SK-N-SH treated with all-trans-retinoic acid at 6 μM for 48 hours (cell line): ENCODE measurements around the gene HAPLN2.

Experiments
- ATAC-seq: fragments of 200-7000 bp; cut with Tn5 transposase; 3 replicates; pipeline ENCODE4 v1.9.1; 2020; ENCODE audit warnings: mild to moderate bottlenecking, moderate library complexity
- ARNTL ChIP-seq: fragments of 450-650 bp; formaldehyde crosslinking; IDR thresholded peaks from 2 replicates; pipeline ENCODE4 v1.5.0; 2020; ENCODE audit warnings: low read depth, mild to moderate bottlenecking, moderate library complexity, borderline replicate concordance
- BACH2 ChIP-seq: fragments of 250-450 bp; sonication (Bioruptor Pico); IDR thresholded peaks from 2 replicates; pipeline ENCODE4 v1.9.0; 2021; ENCODE audit warnings: mild to moderate bottlenecking, borderline replicate concordance
- CSDC2 ChIP-seq: fragments of 250-450 bp; sonication (Bioruptor Pico); IDR thresholded peaks from 2 replicates; pipeline ENCODE4 v1.5.0; 2020; ENCODE audit warnings: mild to moderate bottlenecking, moderate library complexity
- CSRNP3 ChIP-seq: fragments of 250-450 bp; sonication (Bioruptor Pico); IDR thresholded peaks from 2 replicates; pipeline ENCODE4 v1.5.1; 2021; ENCODE audit warnings: mild to moderate bottlenecking, moderate library complexity
- ESRRG ChIP-seq: fragments of 250-450 bp; sonication (Bioruptor Pico); IDR thresholded peaks from 2 replicates; pipeline ENCODE4 v1.6.1; 2021; ENCODE audit warnings: mild to moderate bottlenecking
- GLIS3 ChIP-seq: fragments of 250-450 bp; sonication (Bioruptor Pico); IDR thresholded peaks from 2 replicates; pipeline ENCODE4 v1.5.0; 2020; ENCODE audit warnings: mild to moderate bottlenecking, moderate library complexity
- ISL1 ChIP-seq: fragments of 250-450 bp; sonication (Bioruptor Pico); IDR thresholded peaks from 2 replicates; pipeline ENCODE4 v2.1.2; 2022; ENCODE audit warnings: mild to moderate bottlenecking, moderate library complexity
- OSR1 ChIP-seq: fragments of 250-450 bp; sonication (Bioruptor Pico); IDR thresholded peaks from 2 replicates; pipeline ENCODE4 v1.8.0; 2022; ENCODE audit warnings: moderate library complexity, mild to moderate bottlenecking, inconsistent platforms
- PATZ1 ChIP-seq: fragments of 250-450 bp; sonication (Bioruptor Pico); IDR thresholded peaks from 2 replicates; pipeline ENCODE4 v1.8.0; 2020; ENCODE audit warnings: mild to moderate bottlenecking, moderate library complexity, borderline replicate concordance
- PPARA ChIP-seq: fragments of 250-450 bp; sonication (Bioruptor Pico); IDR thresholded peaks from 2 replicates; pipeline ENCODE4 v1.5.0; 2020; ENCODE audit warnings: mild to moderate bottlenecking, borderline replicate concordance
- RARB ChIP-seq: fragments of 250-450 bp; sonication (Bioruptor Pico); IDR thresholded peaks from 2 replicates; pipeline ENCODE4 v1.8.0; 2021; ENCODE audit warnings: mild to moderate bottlenecking, moderate library complexity
- SNAI2 ChIP-seq: fragments of 250-450 bp; sonication (Bioruptor Pico); IDR thresholded peaks from 2 replicates; pipeline ENCODE4 v1.5.0; 2020; ENCODE audit warnings: mild to moderate bottlenecking, moderate library complexity
- TCF4 ChIP-seq: fragments of 250-450 bp; sonication (Bioruptor Pico); IDR thresholded peaks from 2 replicates; pipeline ENCODE4 v1.8.0; 2021; ENCODE audit warnings: mild to moderate bottlenecking, moderate library complexity, borderline replicate concordance
- TOX ChIP-seq: fragments of 250-450 bp; sonication (Bioruptor Pico); IDR thresholded peaks from 2 replicates; pipeline ENCODE4 v1.8.0; 2021; ENCODE audit warnings: mild to moderate bottlenecking, moderate library complexity, borderline replicate concordance
- ZC3H10 ChIP-seq: fragments of 250-450 bp; sonication (Bioruptor Pico); IDR thresholded peaks from 2 replicates; pipeline ENCODE4 v1.5.1; 2021; ENCODE audit warnings: mild to moderate bottlenecking, moderate library complexity
- ZFP3 ChIP-seq: fragments of 250-450 bp; sonication (Bioruptor Pico); IDR thresholded peaks from 2 replicates; pipeline ENCODE4 v1.5.0; 2020; ENCODE audit warnings: mild to moderate bottlenecking, moderate library complexity
- ZFP30 ChIP-seq: fragments of 450-650 bp; formaldehyde crosslinking; IDR thresholded peaks from 2 replicates; pipeline ENCODE4 v1.5.0; 2022; ENCODE audit warnings: mild to moderate bottlenecking, moderate library complexity
- ZNF565 ChIP-seq: fragments of 450-650 bp; formaldehyde crosslinking; conservative IDR thresholded peaks from 2 replicates; pipeline ENCODE4 v1.5.0; 2020; ENCODE audit warnings: low read depth, mild to moderate bottlenecking, moderate library complexity
- ZNF70 ChIP-seq: fragments of 450-650 bp; formaldehyde crosslinking; IDR thresholded peaks from 2 replicates; pipeline ENCODE4 v1.5.0; 2020; ENCODE audit warnings: mild to moderate bottlenecking, moderate library complexity
- ZNF8 ChIP-seq: fragments of 450-650 bp; formaldehyde crosslinking; IDR thresholded peaks from 2 replicates; pipeline ENCODE4 v1.5.0; 2020; ENCODE audit warnings: mild to moderate bottlenecking, moderate library complexity
- TF ChIP-seq, protein P1 (sequence below): fragments of 250-450 bp; sonication (Bioruptor Pico); IDR thresholded peaks from 2 replicates; pipeline ENCODE4 v1.5.0; 2020; ENCODE audit warnings: mild to moderate bottlenecking, moderate library complexity
- TF ChIP-seq, protein P2 (sequence below): fragments of 250-450 bp; sonication (Bioruptor Pico); IDR thresholded peaks from 2 replicates; pipeline ENCODE4 v1.8.0; 2021; ENCODE audit warnings: low read depth, mild to moderate bottlenecking, moderate library complexity, borderline replicate concordance

Gene HAPLN2

DNA sequence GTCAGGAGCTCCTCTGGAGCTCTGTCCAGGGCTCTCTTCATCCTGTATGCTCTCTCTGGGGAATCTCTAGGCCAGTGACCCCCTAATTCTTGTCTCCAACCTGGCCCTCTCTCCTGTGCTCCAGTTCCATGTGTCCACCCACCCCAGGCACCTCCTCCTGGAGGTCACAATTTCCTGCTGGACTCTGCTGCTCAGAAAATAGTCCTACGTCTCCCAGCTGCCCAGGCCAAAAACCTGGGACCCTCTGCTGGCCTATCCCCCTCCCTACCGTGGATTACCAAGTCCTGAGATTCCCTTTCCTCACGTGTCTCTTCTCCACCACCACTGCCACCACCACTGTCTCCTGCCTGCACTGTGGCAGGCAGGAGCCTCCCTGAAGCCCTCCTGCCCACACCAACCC is 46.3 kb downstream of the HAPLN2 start:
- ATAC-seq, result no peak
- TF ChIP-seq, protein P1, sequence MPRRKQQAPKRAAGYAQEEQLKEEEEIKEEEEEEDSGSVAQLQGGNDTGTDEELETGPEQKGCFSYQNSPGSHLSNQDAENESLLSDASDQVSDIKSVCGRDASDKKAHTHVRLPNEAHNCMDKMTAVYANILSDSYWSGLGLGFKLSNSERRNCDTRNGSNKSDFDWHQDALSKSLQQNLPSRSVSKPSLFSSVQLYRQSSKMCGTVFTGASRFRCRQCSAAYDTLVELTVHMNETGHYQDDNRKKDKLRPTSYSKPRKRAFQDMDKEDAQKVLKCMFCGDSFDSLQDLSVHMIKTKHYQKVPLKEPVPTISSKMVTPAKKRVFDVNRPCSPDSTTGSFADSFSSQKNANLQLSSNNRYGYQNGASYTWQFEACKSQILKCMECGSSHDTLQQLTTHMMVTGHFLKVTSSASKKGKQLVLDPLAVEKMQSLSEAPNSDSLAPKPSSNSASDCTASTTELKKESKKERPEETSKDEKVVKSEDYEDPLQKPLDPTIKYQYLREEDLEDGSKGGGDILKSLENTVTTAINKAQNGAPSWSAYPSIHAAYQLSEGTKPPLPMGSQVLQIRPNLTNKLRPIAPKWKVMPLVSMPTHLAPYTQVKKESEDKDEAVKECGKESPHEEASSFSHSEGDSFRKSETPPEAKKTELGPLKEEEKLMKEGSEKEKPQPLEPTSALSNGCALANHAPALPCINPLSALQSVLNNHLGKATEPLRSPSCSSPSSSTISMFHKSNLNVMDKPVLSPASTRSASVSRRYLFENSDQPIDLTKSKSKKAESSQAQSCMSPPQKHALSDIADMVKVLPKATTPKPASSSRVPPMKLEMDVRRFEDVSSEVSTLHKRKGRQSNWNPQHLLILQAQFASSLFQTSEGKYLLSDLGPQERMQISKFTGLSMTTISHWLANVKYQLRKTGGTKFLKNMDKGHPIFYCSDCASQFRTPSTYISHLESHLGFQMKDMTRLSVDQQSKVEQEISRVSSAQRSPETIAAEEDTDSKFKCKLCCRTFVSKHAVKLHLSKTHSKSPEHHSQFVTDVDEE, result no peak
- TF ChIP-seq SNAI2 (CRISPR knock-in tag) (no peak), GLIS3 (CRISPR knock-in tag) (no peak), ZNF565 (CRISPR knock-in tag) (no peak), BACH2 (no peak), TOX (no peak), CSRNP3 (CRISPR knock-in tag) (no peak), CSDC2 (CRISPR knock-in tag) (no peak)
- TF ChIP-seq, protein P2, sequence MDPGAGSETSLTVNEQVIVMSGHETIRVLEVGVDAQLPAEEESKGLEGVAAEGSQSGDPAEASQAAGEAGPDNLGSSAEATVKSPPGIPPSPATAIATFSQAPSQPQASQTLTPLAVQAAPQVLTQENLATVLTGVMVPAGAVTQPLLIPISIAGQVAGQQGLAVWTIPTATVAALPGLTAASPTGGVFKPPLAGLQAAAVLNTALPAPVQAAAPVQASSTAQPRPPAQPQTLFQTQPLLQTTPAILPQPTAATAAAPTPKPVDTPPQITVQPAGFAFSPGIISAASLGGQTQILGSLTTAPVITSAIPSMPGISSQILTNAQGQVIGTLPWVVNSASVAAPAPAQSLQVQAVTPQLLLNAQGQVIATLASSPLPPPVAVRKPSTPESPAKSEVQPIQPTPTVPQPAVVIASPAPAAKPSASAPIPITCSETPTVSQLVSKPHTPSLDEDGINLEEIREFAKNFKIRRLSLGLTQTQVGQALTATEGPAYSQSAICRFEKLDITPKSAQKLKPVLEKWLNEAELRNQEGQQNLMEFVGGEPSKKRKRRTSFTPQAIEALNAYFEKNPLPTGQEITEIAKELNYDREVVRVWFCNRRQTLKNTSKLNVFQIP (CRISPR knock-in tag), result no peak

GRCh38 chr1:156666862-156667609 is 47.8 kb downstream of the HAPLN2 start:
- ATAC-seq, result peak; percentile 1; the same call in 1 of the 3 replicates
- TF ChIP-seq RARB (CRISPR knock-in tag), result no peak
- TF ChIP-seq PATZ1 (CRISPR knock-in tag), result 0 out of 2 replicates have a peak, but pooled peaks have one; percentile 23

DNA sequence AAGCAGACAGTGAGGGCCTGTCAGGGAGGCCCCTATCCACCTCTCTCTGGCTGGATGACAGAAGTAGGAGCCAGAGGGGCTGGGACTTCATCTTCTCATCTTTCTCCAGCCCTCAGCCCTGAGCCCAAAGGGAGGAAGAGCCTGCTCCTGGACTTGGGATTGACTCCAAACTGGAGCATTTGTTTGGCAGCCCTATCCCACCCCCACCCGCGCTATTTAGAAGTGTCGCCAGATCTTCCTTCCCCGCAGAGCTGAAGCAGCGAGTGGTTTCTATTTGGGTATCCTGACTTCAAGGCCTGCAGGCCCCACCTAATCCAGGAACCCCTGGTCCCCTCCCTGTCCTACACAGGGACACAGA is 48.4 kb downstream of the HAPLN2 start:
- no peak for TF ChIP-seq ZNF8 (CRISPR knock-in tag)
- TF ChIP-seq SNAI2 (CRISPR knock-in tag), result no peak
- no peak for TF ChIP-seq ARNTL
- no peak for TF ChIP-seq BACH2
- no peak for TF ChIP-seq ZC3H10 (CRISPR knock-in tag)
- TF ChIP-seq TCF4, result no peak
- no peak for TF ChIP-seq GLIS3 (CRISPR knock-in tag)
- no peak for TF ChIP-seq TOX
- no peak for TF ChIP-seq ZFP30 (CRISPR knock-in tag)
- TF ChIP-seq OSR1 (CRISPR knock-in tag), result no peak
- TF ChIP-seq ESRRG (CRISPR knock-in tag), result no peak
- TF ChIP-seq PPARA (CRISPR knock-in tag), result no peak
- TF ChIP-seq, protein P2 (CRISPR knock-in tag), result no peak
- TF ChIP-seq ZNF70 (CRISPR knock-in tag), result no peak
- TF ChIP-seq ZFP3 (CRISPR knock-in tag), result no peak
- no peak for TF ChIP-seq CSDC2 (CRISPR knock-in tag)
- TF ChIP-seq ISL1 (CRISPR knock-in tag), result no peak
- peak; percentile 2; the same call in 2 of the 3 replicates for ATAC-seq
